Astrocyte of the cerebellum (primary cell): ENCODE results near the gene CCDC77.
A peak's percentile ranks its signal among the peaks of the same experiment; 100 is the strongest.

Experiments used
- DNase-seq: peaks from one replicate; pipeline ENCODE4 v3.0.0-alpha.2; 2011; ENCODE audit warnings: low read depth
- H3K4me3 ChIP-seq: 2 replicates; pipeline ENCODE4 v1.5.1; 2011; ENCODE audit warnings: mild to moderate bottlenecking, low read depth, low read length, moderate library complexity
- in situ Hi-C: cut with HindIII; loops from 2 replicates; pipeline ENCODE4 v1.10.0; 2017; ENCODE audit warnings: low sequenced_read_pairs
- TF ChIP-seq, protein P1 (sequence below): IDR thresholded peaks from 2 replicates; pipeline ENCODE4 v1.5.1; 2012; ENCODE audit warnings: low read length, low read depth, moderate library complexity, mild to moderate bottlenecking; ENCODE audit errors: missing control alignments

The CCDC77 gene

DNA sequence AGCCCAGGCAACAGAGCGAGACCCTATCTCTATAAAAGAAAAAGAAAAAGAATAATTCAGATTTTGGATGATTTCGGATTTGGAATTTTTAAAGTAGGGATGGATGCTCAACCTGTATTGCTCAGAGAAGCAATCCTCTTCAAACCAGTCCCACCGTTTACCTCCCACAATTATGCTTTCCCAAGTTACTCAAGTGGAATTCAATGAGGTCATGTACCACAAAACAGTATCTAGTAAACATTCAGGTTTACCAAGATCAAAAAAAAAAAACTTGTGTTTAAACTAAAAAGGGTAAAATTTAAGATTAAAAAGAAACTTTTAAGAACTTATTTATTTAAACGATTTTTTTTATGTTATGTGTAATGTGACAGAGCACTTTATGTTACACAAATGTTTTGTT lies 14.8 kb upstream of the CCDC77 start:
- in situ Hi-C loops = no loop called here
- peak overlapping the region; percentile 13 for H3K4me3 ChIP-seq
- DNase-seq = no peak
- TF ChIP-seq, protein P1, sequence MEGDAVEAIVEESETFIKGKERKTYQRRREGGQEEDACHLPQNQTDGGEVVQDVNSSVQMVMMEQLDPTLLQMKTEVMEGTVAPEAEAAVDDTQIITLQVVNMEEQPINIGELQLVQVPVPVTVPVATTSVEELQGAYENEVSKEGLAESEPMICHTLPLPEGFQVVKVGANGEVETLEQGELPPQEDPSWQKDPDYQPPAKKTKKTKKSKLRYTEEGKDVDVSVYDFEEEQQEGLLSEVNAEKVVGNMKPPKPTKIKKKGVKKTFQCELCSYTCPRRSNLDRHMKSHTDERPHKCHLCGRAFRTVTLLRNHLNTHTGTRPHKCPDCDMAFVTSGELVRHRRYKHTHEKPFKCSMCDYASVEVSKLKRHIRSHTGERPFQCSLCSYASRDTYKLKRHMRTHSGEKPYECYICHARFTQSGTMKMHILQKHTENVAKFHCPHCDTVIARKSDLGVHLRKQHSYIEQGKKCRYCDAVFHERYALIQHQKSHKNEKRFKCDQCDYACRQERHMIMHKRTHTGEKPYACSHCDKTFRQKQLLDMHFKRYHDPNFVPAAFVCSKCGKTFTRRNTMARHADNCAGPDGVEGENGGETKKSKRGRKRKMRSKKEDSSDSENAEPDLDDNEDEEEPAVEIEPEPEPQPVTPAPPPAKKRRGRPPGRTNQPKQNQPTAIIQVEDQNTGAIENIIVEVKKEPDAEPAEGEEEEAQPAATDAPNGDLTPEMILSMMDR = no peak

DNA sequence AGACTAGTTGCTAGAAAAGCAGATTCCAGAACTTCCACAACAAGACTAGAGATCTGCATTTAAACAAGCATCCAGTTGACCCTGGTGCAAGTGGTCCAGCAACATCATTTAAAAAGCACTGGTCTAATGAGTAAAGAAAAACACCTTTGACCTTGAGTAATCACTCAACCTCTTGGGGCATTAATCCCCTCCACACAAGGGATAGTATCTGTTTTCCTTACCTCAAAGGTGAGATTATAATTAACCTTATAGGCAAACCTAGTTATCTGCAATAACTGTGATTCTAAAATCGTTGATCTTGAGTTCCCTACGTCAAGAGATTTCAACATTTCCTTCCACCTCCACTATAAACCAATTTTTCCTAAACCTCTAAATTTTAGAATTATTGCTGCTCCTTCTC lies 13.4 kb upstream of the CCDC77 start:
- in situ Hi-C loops = no loop called here
- H3K4me3 ChIP-seq = peak overlapping the region; percentile 83
- TF ChIP-seq, protein P1 = no peak
- no peak for DNase-seq

DNA sequence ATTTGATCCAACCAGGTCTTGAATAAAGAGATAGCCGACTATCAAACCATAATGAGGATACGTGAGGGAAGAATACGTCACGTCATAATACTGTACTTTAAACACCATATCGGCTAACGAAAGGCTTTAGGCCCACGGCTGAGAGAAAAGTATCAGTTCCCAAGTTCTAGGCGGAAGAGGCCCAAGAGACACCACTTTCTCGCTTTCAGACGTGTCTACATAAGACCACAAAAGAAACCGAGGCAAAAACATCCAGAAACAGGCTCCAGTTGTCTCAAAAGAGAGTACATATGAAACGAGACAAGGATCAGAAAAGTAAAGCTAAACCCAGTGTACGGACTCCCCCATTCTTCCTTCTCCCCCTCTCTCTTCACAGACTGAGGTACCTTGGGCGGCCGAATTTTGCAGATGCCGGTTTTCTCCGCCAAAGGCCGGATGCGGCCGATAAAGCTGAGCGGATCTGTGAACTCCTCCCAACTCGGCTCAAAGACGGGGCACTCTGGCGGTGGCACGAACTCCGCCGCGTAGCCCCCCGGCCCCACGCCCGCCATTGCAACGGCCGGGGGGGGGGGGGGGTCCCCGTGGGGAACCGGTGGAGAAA lies 12.8 kb upstream of the CCDC77 start:
- TF ChIP-seq, protein P1 = no peak
- H3K4me3 ChIP-seq = peak overlapping the region; percentile 83
- no peak for DNase-seq
- in situ Hi-C loops = no loop called here

DNA sequence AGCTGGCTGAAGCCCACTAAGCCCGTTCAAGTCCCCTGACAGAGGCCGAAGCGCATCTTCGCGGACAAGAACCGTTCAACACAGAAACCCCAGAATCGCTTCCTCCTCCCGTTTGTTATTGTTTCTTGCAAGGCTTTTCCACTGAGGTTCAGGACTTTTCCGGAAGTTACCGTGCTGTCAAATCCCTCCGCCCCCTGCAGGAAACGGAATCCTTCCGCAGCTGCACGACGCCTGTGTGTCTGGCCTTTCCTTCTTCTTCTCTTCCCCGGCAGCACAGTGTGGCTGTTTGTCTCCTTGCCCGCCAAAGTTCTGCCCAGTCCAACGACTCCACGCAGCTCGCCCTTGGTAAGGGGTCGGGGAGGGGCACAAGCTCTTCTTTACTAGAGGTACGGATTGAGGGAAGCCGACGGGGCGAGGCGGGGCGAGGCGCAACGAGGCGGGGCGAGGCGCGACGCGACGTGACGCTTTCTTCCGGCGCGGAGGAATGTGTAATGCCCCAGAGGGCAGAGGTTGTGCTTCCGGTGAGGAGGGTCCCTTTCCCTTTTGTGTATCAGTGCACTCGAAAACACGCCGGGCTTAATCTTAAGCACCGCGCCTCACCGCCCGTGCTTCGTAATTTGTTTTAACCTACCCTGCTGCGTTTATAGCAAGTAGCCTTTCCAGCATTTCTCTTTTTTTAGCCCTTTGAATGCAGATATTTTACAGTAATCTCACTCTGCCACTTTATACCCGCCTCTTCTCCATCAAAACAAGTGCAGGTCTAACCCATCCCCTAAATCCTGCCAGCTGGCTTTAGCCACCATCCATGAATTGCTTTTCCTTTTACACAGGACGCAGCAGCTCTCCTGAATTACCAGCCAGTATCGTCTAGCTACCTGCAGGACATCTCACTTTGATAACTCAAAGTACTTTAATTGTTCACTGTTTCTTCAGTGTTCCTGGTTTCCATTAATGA lies 12.0 kb upstream of the CCDC77 start, which contains the start of gene KDM5A:
Gene KDM5A, minus strand, starts transcription at position 179 of the 955 bp plus-strand sequence. CDS start 229 bp downstream, outside the sequence.
- peak within 1 kb of the TSS; percentile 83 for H3K4me3 ChIP-seq
- in situ Hi-C loops = no loop called here
- DNase-seq = peak; percentile 88
- TF ChIP-seq, protein P1 = no peak

DNA sequence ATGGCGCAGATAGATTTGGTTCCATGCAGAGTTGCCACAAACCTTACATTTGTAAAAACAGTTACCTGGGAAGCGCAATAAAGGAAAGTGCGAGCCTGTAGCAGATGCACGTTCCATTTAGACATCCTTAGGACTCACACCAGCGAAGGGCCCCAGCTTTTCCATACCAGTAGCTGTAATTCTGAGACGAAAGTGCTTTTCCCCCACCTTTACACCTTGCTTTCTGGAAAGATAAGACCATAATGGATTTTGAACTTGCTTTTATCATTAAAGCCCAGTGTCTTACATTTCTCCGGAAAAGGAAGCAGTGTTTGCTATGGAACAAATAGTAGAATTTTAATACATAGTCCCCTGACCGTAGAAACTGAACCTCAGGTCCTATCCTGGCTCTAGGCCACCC lies 616 bp upstream of the CCDC77 start:
- in situ Hi-C loops = no loop called here
- TF ChIP-seq, protein P1 = no peak
- peak overlapping the region; percentile 52 for H3K4me3 ChIP-seq
- DNase-seq = no peak

DNA sequence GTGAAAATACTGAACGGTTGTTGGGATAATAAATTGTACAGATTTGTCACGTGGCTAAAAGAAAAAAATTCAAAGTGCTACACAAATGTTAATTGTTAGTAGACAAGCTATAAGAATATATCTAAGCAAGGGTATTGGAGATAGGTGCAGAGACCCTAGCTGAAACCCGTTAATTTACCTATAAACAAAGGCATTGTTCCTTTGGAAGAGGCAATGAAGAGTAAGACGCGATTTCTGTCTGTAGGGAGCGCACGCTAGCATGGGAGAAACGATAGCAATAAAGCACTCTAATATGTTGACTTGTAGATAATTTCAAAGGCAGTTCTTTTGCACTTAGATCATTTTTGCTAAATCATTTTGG lies 565 bp downstream of the CCDC77 start:
- H3K4me3 ChIP-seq = peak overlapping the region; percentile 52
- in situ Hi-C loops = no loop called here
- TF ChIP-seq, protein P1 = peak; percentile 53
- DNase-seq = no peak
